CD4-positive, alpha-beta T cell treated with Interferon gamma for 1 hour (primary cell): ENCODE data around the gene COMMD8.
A peak's percentile ranks its signal among the peaks of the same experiment; 100 is the strongest.

Experiments used
- DNase-seq: peaks from one replicate; pipeline ENCODE4 v3.0.0-alpha.2; 2020

Gene COMMD8

DNA sequence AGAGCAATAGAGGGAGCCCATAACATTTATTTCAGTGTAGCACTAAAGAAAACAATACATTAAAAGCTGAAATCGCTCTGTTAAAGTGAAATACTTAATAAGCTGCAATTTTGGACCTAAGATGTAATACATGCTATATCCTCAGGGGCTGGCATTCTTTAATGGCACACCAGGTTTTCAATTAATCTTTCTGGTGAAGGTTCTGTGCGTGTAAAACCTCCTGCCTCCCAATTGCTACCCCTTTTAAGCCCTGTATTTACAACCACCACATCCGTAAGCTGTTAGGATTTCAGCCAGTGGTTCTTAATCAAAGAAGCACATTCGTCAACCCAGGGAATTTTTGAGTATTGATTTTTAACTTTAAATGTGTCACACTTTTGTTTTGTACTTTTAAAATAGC is 7.6 kb upstream of the COMMD8 start:
- DNase-seq, result no peak

DNA sequence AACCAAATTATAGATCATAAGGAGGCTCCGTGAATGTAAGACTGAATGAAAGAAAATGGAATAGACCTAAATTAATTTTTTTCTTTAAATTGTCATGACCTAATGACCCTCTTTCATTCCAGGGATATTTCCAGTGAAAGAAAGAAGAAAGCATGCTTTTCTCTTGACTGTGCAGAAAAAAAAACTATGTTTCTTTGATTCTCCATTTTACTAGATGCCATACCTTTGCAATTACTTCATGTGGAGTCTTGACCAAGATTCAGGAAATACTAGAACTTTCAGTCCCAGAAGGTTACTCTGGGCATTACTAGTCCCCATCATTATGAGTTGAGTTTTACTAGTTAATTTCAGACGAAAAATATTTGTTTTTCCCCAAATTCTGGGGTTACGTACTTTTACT is 6.4 kb upstream of the COMMD8 start:
- DNase-seq, result no peak

DNA sequence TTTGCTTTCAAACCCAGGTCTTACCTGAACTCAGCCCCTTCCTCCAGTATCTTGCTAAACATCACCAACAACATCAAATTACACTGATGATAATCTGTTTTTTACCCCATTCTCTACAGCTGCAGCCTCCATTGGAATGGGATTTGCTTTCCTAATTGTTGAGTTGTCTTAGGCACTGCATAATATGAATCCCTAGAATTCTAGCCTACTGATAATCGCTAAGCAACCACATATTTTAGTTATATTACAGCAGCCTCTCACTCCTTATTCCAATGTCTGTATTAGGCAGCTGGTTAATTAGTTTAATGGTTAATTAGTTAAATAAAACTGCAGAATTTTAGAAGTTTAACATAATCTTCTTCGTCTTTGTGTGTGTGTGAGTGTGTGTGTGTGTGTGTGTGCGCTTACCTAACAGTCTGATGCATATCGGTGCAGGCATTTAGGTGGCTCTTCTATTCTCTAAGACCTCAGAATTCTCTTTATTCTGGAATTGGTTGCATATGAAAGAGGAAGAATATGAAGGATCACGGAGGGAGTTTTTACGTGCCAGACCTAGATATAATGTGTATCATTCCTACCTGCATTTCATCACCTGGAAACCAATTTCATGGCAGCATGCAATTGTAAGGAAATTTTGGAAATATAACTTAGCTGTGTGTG is 5.3 kb upstream of the COMMD8 start:
- no peak for DNase-seq

DNA sequence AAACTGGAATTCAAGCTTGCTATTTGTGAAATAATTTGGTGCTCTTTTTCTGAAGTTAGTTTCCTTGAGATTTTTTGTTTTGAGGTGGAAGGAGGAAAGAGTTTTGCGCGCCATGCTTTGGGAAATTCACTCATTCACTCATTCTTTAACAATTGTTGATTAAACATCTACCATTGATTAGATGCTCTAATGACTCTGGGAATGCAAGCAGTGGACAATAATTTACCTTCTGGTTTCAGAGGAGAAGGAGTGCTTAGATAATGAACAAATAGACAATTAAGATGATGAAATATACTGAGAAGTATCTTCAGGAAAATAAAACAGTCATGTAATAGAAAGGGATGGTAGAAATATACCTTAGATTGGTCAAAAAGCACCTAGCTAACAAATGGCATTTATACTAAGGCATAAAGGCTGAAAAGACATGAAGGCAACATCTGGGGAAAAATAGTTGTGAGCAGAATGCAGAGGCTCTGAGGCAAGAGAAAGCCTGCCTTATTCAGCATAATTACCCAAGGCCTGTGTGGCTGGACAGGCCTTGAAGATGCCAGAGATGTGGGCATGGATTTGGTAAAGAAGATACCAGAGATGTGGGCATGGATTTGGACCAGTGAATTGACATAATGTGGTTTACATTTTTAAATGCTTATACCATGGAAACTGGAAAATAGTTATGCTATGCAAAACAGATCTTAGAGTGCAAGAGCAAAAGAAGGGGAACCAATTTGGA is 2.7 kb upstream of the COMMD8 start:
- no peak for DNase-seq

DNA sequence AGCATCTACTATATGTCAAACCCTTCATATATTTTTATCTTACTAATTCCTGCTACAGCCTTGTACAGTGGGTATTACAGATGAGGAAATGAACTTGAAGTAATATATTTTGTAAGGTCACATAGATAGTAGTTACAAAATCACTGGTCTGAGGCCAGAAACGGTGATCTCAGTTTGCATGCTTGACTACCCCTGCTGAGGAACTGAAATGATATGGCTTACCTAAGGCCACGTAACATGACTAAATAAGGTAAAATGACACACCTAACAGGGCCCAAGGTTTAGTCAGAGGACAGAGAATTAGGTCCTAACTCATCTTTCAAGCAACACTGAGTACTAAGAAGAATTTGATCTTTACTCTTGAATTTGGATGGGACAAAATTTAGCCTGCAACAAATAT is 1.5 kb upstream of the COMMD8 start:
- peak; percentile 8 for DNase-seq

DNA sequence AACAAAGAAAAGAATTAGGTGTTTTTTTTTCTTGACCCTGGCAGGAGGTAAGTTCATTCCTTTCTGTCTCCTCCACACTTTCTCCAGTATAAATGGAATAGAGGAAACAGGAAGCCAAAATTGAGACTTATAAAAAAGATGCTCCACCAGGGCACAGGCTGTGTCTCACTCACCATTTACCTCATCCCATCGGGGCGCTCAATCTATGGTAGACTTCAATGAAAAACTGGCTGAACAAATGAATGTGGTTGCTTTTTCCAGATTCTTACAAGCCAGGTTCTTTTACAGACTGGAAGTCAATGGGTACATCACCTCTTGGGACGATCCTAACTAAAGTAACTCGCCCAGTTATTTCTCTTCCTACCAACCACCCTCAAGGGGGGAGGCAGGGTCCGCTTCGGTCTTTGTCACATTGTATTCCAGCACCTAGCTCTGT is 685 bp downstream of the COMMD8 start:
- DNase-seq, result no peak

DNA sequence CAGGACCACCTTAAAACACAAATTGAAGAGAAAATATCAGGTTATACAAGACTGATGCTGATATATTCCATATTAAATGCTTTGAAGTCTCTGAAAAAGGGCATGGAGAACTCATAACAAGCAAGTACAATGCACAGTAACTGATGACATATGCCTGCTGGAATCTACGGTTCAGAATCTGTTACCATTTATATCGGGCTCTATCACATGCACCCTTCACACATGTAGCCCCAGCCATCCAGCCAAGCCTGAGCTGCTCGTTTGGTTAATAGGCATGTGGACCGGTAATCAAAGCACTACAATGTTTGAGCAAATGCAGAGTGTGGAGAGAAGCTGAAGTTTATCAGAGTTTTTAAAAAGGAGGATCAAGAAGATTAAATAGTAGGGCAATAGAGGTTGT is 11.8 kb downstream of the COMMD8 start:
- DNase-seq, result no peak

DNA sequence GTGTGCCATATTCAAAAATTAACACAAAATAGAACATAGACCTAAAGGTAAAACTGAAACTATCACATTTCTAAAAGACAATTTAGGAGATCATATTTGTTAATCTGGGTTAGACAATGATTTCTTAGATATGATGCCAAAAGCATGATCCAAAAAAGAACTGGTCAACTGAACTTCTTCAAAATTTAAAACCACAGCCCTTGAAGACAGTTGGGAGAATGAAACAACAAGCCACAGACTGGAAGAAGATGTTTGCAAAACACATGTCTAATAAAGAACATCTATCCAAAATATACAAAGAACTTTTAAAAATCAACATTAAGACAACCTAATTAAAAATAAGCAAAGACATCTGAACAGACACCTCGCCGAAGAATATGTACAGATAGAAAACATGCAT is 19.5 kb downstream of the COMMD8 start:
- no peak for DNase-seq

DNA sequence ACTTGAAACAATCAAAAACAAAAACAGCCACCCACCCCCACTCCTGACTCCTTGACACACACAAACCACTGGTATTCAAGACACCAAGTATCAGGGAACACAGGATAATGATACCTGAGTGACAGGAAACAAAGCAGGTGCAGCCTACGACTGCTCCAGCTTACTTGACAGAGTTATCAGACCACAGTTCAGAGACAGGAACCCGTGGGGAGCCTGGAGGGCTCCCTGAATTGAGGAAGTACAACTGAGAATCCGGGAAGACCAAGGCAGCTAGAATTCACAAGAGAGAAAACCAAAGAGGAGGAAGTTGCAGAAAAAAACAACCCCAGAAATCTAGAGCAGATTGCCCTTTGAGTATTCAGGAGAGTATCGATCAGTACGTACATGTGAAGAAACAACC is 20.5 kb downstream of the COMMD8 start:
- peak; percentile 1 for DNase-seq

DNA sequence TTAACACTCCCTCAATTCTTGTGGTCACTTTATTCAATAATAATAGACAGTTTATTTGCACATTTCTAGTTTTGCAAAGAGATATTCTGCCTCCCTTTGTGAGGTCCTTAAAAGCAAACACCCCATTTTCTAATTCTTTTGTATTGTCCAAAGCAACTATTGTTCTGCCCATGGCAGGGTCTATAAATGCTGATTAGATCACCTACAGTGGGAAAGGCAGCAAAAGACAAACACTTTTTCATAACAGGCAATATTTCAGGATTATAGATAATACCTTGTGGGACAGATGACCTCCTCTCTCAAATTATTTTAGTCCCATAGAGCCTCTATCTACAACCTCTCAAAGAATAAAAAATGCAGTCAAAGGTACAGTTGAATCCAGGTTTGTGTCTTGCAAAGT is 28.6 kb downstream of the COMMD8 start:
- no peak for DNase-seq

DNA sequence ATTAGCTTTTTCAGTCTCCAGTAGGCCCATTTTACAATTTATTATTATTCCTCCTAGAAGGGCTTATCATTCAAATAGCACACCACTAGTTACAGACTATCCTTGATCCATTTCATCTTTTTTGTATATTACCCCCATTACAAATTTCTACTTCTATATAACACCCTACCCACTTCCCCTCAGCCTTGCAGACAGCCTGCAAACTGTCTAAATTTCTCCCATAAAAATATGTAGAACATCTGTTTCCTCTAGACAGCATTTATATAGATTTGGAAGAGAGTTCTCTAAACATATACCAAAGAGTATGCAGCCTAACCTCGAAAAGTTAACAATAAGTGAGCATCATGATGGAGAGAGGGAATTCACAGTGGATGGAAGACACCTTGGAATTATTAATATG is 30.8 kb downstream of the COMMD8 start:
- DNase-seq, result no peak

DNA sequence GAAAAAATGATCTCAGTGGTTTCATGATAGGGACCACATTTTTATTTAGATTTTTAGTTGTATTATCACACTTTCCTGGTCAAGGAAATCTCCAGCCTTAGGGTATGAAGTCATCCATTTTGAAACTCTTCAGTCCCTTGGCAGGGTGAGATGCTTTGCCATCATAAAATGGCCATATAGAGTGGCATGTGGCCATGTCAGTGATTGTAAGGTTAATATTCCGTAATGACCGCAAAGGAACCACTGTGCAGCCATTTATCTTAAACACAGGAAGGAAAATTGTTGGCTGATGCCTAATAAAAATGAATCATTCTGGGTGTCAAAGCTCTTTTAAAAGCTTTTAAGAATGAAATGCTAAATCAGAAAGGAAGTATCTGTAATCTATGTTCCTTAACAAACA is 35.6 kb downstream of the COMMD8 start:
- DNase-seq, result no peak

DNA sequence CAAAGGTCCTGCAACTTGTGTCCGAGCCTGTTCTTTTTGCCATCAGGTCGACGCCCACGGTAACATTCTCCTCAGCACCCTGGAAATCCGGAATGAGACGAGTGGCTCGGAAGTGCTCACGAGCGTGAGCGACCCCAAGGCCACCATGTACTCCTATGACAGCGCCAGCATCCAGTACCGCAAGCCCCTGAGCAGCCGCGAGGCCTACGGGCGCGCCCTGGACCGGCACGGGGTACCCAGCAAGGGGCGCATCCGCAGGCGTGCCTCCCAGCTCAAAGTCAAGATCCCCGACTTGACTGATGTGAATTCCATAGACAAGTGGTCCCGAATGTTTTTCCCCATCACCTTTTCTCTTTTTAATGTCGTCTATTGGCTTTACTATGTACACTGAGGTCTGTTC is 37.9 kb downstream of the COMMD8 start:
- DNase-seq, result no peak

DNA sequence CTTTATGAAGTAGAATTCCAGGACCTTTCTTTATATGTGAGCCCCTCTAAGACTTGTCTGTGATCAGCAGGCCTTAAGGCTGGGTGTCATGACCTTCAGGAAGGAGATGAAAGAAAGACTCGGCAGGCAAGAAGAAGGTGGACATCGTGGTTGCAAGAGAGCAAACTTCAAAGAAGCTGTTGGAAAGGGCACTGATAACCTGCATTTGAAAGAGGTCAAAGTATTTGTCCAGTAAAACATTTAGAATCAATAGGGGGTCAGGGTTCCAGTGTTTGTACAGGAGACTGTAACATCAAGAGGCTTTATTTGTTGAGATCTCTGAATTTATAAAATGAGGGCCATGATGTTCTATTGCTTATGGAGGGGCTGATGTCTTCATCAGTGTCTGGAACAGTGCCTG is 44.2 kb downstream of the COMMD8 start:
- DNase-seq, result no peak

DNA sequence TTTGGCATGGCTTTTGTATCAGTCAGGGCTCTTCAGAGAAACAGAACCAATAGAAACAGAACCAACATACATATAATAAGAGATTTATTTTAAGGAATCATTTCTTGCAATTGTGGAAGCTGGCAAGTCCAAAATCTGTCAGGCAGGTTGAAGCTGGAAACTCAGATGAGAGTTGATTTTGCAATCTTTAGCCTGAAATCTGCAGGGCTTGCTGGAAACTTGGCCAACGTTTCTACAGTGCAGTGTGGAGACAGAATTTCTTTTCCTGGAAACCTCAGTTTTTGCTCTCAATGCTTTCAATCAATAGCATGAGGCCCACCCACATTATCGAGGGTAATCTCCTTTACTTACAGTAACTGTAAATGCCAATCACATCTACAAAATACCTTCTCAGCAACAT is 45.4 kb downstream of the COMMD8 start:
- DNase-seq, result no peak

DNA sequence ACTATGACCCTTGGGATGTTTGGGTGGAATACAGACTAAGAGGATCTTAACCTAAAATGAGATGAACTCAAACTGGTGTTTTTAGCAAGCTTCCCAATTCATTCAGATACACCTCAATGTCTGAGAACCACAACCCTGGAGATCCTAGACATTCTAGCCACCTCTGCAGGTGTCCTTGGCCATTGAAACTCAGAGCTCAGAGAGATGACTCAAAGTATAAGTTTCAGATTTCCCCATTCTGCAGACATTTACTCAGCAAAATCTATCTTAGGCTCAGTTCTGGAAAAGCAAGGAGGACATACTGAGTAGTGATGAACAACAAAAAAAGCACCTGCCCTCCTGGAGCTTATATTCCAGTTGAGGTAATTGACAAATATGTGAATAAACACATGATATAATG is 47.8 kb downstream of the COMMD8 start:
- DNase-seq, result no peak

DNA sequence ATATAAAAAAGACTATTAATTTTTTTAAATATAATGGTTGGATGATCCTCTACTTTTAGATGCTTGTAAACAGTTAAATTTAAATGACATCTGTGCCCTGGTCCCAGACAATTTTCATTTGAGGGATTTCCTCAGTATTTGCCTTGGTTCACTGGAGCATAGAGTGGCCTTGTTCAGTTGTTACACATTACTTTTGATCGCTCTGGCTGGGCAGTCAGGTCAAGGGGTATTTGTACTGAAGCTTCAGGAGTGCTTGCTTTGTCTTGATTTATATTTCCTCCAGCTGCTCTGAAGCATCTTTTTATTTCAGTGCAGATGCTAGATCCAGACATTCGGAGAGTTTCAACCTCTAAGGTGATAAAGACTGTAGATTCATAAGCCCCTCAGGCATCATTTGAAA is 50.0 kb downstream of the COMMD8 start:
- DNase-seq, result no peak

DNA sequence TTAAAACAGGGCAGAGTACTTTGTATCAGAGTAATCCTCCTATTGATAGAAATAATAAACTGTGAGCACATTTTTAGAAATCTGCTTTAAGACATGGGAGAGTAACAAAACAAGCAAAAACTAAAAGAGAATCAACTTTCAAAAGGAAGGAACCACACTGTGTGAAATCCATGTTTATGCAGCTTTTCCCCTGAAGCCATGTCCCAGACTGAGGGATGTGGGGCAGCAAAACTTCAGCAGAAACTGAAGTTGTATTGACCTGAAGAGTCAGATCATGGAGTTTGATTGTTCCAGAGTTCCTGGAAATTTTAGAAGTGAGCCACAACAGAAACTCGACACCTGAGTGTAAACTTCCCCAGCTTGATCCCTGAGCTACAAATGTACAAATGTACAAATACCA is 53.2 kb downstream of the COMMD8 start:
- DNase-seq, result no peak

DNA sequence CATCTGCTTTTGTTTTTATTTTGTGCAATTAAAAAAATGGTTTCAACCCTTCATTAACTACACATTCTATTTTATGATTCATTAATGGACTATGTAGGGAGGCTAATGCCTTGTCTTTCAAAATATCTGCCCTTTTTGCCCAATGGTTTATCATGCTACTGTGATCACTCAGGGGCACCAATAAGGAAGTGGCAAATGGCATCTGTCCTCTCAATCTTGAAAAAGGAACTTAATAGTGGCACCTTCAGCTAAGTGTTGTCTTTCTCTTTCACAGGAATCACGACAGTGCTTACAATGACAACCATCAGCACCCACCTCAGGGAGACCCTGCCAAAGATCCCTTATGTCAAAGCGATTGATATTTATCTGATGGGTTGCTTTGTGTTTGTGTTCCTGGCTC is 57.1 kb downstream of the COMMD8 start:
- no peak for DNase-seq
